B cell (primary cell): ENCODE data around the gene AGFG2. TPM values are rescaled to one million over a fixed set of nuclear protein-coding genes. Genes with fewer than 3 reads are reported as not detected.
A peak's percentile ranks its signal among the peaks of the same experiment; 100 is the strongest.
"Not testable (repeated sequence)": the region's sequence is repeated elsewhere in the genome, so short reads cannot be mapped to it uniquely, and the experiment has no call there.

Experiments used
- ATAC-seq: fragments of 200-7000 bp; cut with Tn5 transposase; one replicate; pipeline ENCODE4 v1.10.0; 2021; ENCODE audit warnings: low read depth, mild to moderate bottlenecking, moderate number of reproducible peaks, moderate library complexity
- CTCF ChIA-PET: fragments of 350-600 bp; sonication (Branson Sonifier 250); formaldehyde crosslinking; loops from one replicate; lab custom pipeline; 2021; ENCODE audit warnings: antibody characterized with exemption, inconsistent platforms; lab: Charles Lee
- POLR2A ChIA-PET: fragments of 350-600 bp; sonication (Branson Sonifier 250); formaldehyde crosslinking; loops from one replicate; lab custom pipeline; 2021; ENCODE audit warnings: antibody characterized with exemption; lab: Charles Lee
- DNase-seq: peaks from one replicate; pipeline ENCODE4 v3.0.0; 2013
- H2AFZ ChIP-seq: 2 replicates; pipeline ENCODE4 v1.6.1; 2012; ENCODE audit warnings: mild to moderate bottlenecking, low read depth, low read length; ENCODE audit not compliant: insufficient read depth, poor library complexity, severe bottlenecking
- H3K27ac ChIP-seq, 2 donors: 1 replicate in 1 of 2; 2 replicates in 1 of 2; pipeline ENCODE4 v1.5.1; 2012 to 2013; ENCODE audit warnings: low read length in 2 of 2, mild to moderate bottlenecking in 2 of 2, moderate library complexity in 1 of 2
- H3K27me3 ChIP-seq, 4 experiments: fragments of 200-600 bp in 1 of 4; sonication (generic) in 1 of 4; replicated peaks in 1 of 4; 1 replicate in 2 of 4; 2 replicates in 2 of 4; pipeline versions ENCODE4 v1.6.1 to v1.7.0; 2013 to 2016; ENCODE audit warnings: low read length in 3 of 4, mild to moderate bottlenecking in 2 of 4, mixed read lengths in 1 of 4, moderate library complexity in 1 of 4; ENCODE audit not compliant: insufficient read depth in 4 of 4, control insufficient read depth in 3 of 4; ENCODE audit errors: control extremely low read depth in 1 of 4
- H3K36me3 ChIP-seq, 2 experiments: replicated peaks in 1 of 2; 1 replicate in 1 of 2; 2 replicates in 1 of 2; pipeline versions ENCODE4 v1.6.1 to v1.7.1; 2013; ENCODE audit warnings: low read length in 1 of 2; ENCODE audit not compliant: insufficient read depth in 2 of 2, control insufficient read depth in 1 of 2; ENCODE audit errors: control extremely low read depth in 1 of 2, extremely low read depth in 1 of 2
- H3K4me1 ChIP-seq, 2 donors: fragments of 200-600 bp in 1 of 2; sonication (generic) in 1 of 2; 1 replicate in 1 of 2; 2 replicates in 1 of 2; pipeline versions ENCODE4 v1.5.1 to v1.6.1; 2013 to 2017; ENCODE audit warnings: low read length in 2 of 2; ENCODE audit not compliant: control insufficient read depth in 2 of 2, insufficient read depth in 2 of 2
- H3K4me2 ChIP-seq: replicated peaks from 2 replicates; pipeline ENCODE3; 2012; ENCODE audit warnings: mild to moderate bottlenecking, low read depth, low read length; ENCODE audit not compliant: poor library complexity, severe bottlenecking
- H3K4me3 ChIP-seq, 5 experiments: fragments of 200-600 bp in 1 of 5; sonication (generic) in 1 of 5; 1 replicate in 3 of 5; 2 replicates in 2 of 5; pipeline versions ENCODE4 v1.5.1 to v1.7.0; 2011 to 2016; ENCODE audit warnings: low read length in 4 of 5, mild to moderate bottlenecking in 4 of 5, low read depth in 2 of 5, control low read depth in 1 of 5, moderate library complexity in 1 of 5; ENCODE audit not compliant: insufficient read depth in 1 of 5; ENCODE audit errors: control extremely low read depth in 1 of 5, extremely low read depth in 1 of 5
- H3K79me2 ChIP-seq: fragments of 200-600 bp; sonication (generic); one replicate; pipeline ENCODE4 v1.6.0; 2016; ENCODE audit warnings: low read length; ENCODE audit not compliant: control insufficient read depth, insufficient read depth
- H3K9ac ChIP-seq: fragments of 200-600 bp; sonication (generic); 2 replicates; pipeline ENCODE4 v1.6.1; 2017; ENCODE audit warnings: mild to moderate bottlenecking, low read length, moderate library complexity
- H3K9me3 ChIP-seq, 3 donors: one replicate each; pipeline versions ENCODE4 v1.6.1 to v1.7.1; 2013; ENCODE audit warnings: low read length in 2 of 3; ENCODE audit not compliant: control insufficient read depth in 2 of 3, insufficient read depth in 1 of 3; ENCODE audit errors: control extremely low read depth in 1 of 3
- H4K20me1 ChIP-seq: 2 replicates; pipeline ENCODE4 v1.6.0; 2012; ENCODE audit warnings: mild to moderate bottlenecking, low read length; ENCODE audit not compliant: insufficient read depth, control insufficient read depth, poor library complexity, severe bottlenecking
- H3K27ac Mint-ChIP-seq: one replicate; pipeline ENCODE4 v1.8.0; 2021; ENCODE audit warnings: mixed read lengths
- H3K27me3 Mint-ChIP-seq: one replicate; pipeline ENCODE4 v1.8.0; 2021; ENCODE audit warnings: mixed read lengths
- H3K4me1 Mint-ChIP-seq: one replicate; pipeline ENCODE4 v1.8.0; 2021; ENCODE audit warnings: mixed read lengths
- H3K4me3 Mint-ChIP-seq: one replicate; pipeline ENCODE4 v1.8.0; 2021; ENCODE audit warnings: mixed read lengths
- H3K9me3 Mint-ChIP-seq: one replicate; pipeline ENCODE4 v1.8.0; 2022; ENCODE audit warnings: mixed read lengths; ENCODE audit not compliant: insufficient read depth
- CTCF ChIP-seq: fragments of 200-600 bp; IDR thresholded peaks from one replicate; pipeline ENCODE4 v1.8.0; 2022; ENCODE audit warnings: antibody characterized with exemption, mild to moderate bottlenecking
- EZH2 ChIP-seq: IDR thresholded peaks from 2 replicates; pipeline ENCODE4 v1.6.1; 2012; ENCODE audit warnings: borderline replicate concordance, low read depth, mild to moderate bottlenecking, moderate library complexity, low read length; ENCODE audit not compliant: insufficient read depth, poor library complexity, severe bottlenecking
- WGBS: methylation state at CpG from one replicate; pipeline ENCODE4 v1.1.5; 2013; ENCODE audit warnings: missing lambda C conversion rate; ENCODE audit not compliant: insufficient coverage; 5-methylcytosine and 5-hydroxymethylcytosine counted together
- intact Hi-C: fragments of 100-400 bp; cut with micrococcal nuclease; formaldehyde crosslinking; loops from one replicate; pipeline ENCODE4 v1.10.0; 2022
- polyA plus RNA-seq: library from polyadenylated mRNA; depleted of rRNA; stranded (reverse); fragments of >200 nt; gene quantifications from 2 replicates; pipeline ENCODE4 v1.2.3, GENCODE V29; 2012
- total RNA-seq, 2 donors: library from RNA; stranded (reverse); fragments of 120-200 nt in 1 of 2; gene quantifications; 1 replicate in 1 of 2; 2 replicates in 1 of 2; pipeline versions ENCODE4 v1.2.3 to v1.2.4, GENCODE V29; 2013 to 2022

Gene AGFG2
- total and polyA plus RNA-seq, 2 donors (not counting 1 experiment from before 2014, with no cell fraction given) = 11.0 TPM

GRCh38 chr7:100536695-100537094, 2.3 kb upstream of the AGFG2 start:
- intact Hi-C loops, H3K27ac ChIP-seq, H4K20me1 ChIP-seq, H3K4me3 ChIP-seq, H3K4me3 Mint-ChIP-seq, H3K9me3 Mint-ChIP-seq, H3K27me3 ChIP-seq, H3K4me2 ChIP-seq, H3K9me3 ChIP-seq, H3K36me3 ChIP-seq, H2AFZ ChIP-seq, H3K27ac Mint-ChIP-seq, DNase-seq, ATAC-seq, H3K9ac ChIP-seq, H3K27me3 Mint-ChIP-seq: not testable (repeated sequence)
- peaks cover 19% of the 10 kb centered on the region for H3K4me1 Mint-ChIP-seq
- CTCF ChIA-PET = interaction anchor here (1.1 to 1.8 kb wide), 3 partner anchors 12 to 155 kb away, joined by 3 to 13 read pairs (median 3); no protein-coding TSS in a partner anchor
- 71% methylated on average over 1 of the region's 2 CpGs for whole genome bisulfite sequencing
- Histone ChIP-seq H3K79me2 (peaks cover 25% of the 10 kb centered on the region), H3K4me1 (peaks cover 14 to 16% of the 10 kb centered on the region in 2 donors)
- POLR2A ChIA-PET = interaction anchor here (0.6 kb wide), 1 partner anchor 103 kb away, joined by 3 read pairs; no protein-coding TSS in a partner anchor

- ChIA-PET POLR2A (interaction anchor here (0.9 to 1.6 kb wide), 3 partner anchors 11 to 50 kb away, joined by 3 to 6 read pairs (median 6); no protein-coding TSS in a partner anchor), CTCF (interaction anchor here (1.0 to 2.9 kb wide), 4 partner anchors 21 to 50 kb away, joined by 4 to 17 read pairs (median 6); partner anchors contain the start of gene FBXO24)
- peaks cover 31% of the 10 kb centered on the region for H3K4me1 Mint-ChIP-seq
- peaks cover 33% of the 10 kb centered on the region for H3K79me2 ChIP-seq
- peak overlapping the region; percentile 91 for H3K4me3 Mint-ChIP-seq
- H3K9ac ChIP-seq = peak overlapping the region; percentile 63
- no peaks in the 10 kb centered on the region for H3K9me3 ChIP-seq
- peak overlapping the region; percentile 88 for H3K4me2 ChIP-seq
- no peaks in the 10 kb centered on the region for H3K9me3 Mint-ChIP-seq
- H3K27ac ChIP-seq = peak overlapping the region in 1 of 2 donors; percentile 42
- peaks cover 1% of the 10 kb centered on the region for H3K27me3 Mint-ChIP-seq
- no peaks in the 10 kb centered on the region for H4K20me1 ChIP-seq
- intact Hi-C loops = loop anchor here (1.0 to 2.0 kb wide), 6 partner anchors 20 to 314 kb away; partner anchors contain the start of genes GNB2, MEPCE, NYAP1 and SLC12A9
- ATAC-seq (no peak), DNase-seq (no peak)
- WGBS = 0% methylated on average over 3 of the region's 8 CpGs
- H3K36me3 ChIP-seq = no peaks in the 10 kb centered on the region
- H3K4me3 ChIP-seq = peak overlapping the region; percentile 35 to 65 (median 45)
- TF ChIP-seq EZH2 (no peak), CTCF (no peak)
- peaks cover 14 to 23% of the 10 kb centered on the region in 2 donors for H3K4me1 ChIP-seq
- peak overlapping the region; percentile 85 for H2AFZ ChIP-seq
- H3K27ac Mint-ChIP-seq = peak overlapping the region; percentile 76
- no peaks in the 10 kb centered on the region for H3K27me3 ChIP-seq
Observed at GRCh38 chr7:100538348-100538653, 702 bp upstream of the AGFG2 start.
